ENCODE results near the gene LCP2.
A peak's percentile ranks its signal among the peaks of the same experiment; 100 is the strongest.

LCP2 gene

GRCh38 chr5:170297589-170298462 lies at the start of gene LCP2:
LCP2 (minus strand) TSS chr5:170297777; CDS start chr5:170297611, 166 bp downstream.
- peak; percentile 85 for ATAC-seq

DNA sequence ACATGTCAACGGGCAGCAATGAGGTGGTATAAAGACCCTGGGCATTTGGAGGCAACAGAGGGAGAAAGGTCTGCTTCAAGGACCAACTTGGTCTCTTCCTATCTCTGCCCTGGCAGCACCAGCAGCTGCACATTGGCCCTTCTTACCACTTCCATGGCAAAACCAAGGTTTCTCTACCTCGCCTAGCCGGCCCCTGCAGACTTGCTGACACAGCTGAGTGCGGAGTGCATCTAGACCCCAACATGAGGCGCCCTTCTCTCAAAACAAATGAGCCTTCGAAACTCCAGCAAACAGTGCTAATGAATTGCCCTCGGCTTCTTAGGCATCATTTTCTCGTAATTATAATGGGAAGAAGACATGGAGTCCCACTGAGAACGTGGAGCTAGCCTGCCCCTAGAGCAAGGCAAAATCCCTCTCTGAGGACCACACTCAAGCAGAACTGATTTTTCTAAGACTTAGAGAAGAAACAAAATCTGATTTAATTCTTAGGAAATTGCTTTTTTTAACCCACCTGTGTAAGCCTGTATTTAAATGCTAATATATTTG lies 49.5 kb upstream of the LCP2 start:
- no peak for ATAC-seq

DNA sequence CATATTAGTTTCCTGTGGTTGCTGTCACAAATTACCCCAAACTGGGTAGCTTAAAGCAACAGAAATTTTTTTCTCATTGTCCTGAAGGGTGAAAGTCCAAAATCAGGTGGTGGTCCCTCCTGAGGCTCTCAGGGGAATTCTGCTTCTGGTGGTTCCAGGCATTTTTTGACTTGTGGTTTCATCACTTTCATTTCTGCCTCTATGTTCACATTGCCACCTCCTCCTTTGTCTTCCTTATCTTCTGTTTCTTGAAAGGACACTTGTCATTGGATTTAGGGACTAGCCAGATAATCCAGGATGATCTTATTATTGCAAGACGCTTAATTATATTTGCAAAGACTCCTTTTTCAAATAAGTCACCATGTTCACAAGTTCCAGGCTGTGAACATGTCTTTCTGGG lies 48.4 kb upstream of the LCP2 start:
- no peak for ATAC-seq

GRCh38 chr5:170343177-170343576 lies 45.6 kb upstream of the LCP2 start:
- ATAC-seq = no peak

GRCh38 chr5:170342153-170342725 lies 44.7 kb upstream of the LCP2 start:
- no peak for ATAC-seq

DNA sequence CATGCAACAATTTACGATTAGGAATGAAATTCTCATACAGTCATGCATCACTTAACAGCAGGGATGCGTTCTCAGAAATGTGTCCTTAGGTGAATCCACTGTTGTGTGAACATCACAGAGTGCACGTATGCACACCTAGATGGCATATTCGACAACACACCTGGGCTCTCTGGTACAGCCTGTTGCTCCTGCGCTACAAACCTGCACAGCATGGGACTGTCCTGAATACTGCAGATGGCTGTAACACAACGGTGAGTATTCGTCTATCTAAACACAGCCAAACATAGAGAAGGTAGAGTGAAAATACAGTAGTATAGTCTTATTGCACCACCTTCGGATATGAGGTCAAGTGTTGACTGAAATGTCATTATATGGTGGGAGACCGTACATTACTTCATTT lies 44.0 kb upstream of the LCP2 start:
- no peak for ATAC-seq

DNA sequence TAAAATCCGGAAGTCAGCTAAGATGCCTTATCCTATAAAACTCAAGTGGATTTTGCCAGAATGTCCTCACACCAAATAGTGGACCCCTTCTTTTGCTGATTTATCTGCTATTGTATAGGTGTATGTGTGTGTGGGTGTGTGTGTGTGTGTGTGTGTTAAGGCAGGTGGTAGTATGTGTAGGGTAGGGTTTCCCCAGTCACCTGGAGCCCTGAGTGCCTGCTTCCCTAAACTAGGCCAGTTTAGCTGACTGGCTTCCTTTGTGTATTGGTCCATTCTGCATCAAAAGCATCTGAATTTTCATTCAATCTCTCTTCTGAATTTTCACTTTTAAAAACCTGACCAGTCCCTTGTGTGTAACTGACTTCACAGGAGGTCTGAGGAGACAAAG lies 42.2 kb upstream of the LCP2 start:
- no peak for ATAC-seq

GRCh38 chr5:170338933-170339779 lies 41.6 kb upstream of the LCP2 start:
- ATAC-seq = peak; percentile 70 to 76

- no peak for ATAC-seq
These were observed 40.7 kb upstream of the LCP2 start for GRCh38 chr5:170338291-170338690.

DNA sequence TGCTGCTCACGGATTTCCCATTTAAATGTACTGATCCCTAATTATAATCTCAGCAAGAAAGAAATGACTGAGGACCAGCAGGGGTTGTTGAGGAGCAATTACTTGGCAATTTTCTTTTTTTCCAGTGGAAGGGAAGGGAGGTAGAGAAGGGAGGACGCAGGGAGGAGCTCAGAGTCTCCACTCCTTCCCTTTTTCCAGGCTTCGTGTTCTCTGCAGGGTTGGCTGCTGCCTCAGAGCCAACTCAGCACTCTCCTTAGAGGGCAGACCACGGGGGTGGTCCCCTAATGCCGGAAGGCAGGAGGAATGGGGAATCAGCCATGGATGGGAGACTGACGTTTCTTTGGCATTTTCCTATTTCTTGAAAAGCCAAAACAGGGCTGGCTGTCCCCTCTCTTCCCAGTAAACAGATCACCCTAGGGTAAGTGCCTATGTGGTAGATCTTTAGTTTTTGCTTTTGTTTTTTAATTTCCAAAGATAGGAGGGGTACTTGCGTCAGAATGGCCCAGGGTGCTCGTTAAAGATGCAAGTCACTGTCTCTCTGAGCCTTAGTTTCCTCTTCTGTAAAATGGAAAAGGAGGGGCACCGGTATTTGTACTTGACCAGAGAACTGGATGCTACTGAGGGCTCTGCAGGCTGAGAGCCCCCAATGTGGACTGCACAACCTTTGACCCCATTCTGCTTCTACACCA lies 39.6 kb upstream of the LCP2 start:
- no peak for ATAC-seq

- no peak for ATAC-seq
These were observed 38.5 kb upstream of the LCP2 start for GRCh38 chr5:170336065-170336464.

- ATAC-seq = no peak
These were observed 37.0 kb upstream of the LCP2 start for GRCh38 chr5:170334626-170335025.

- peak; percentile 49 to 53 for ATAC-seq
These were observed 35.8 kb upstream of the LCP2 start for GRCh38 chr5:170333161-170333910.

GRCh38 chr5:170332058-170332457 lies 34.5 kb upstream of the LCP2 start:
- ATAC-seq = no peak

DNA sequence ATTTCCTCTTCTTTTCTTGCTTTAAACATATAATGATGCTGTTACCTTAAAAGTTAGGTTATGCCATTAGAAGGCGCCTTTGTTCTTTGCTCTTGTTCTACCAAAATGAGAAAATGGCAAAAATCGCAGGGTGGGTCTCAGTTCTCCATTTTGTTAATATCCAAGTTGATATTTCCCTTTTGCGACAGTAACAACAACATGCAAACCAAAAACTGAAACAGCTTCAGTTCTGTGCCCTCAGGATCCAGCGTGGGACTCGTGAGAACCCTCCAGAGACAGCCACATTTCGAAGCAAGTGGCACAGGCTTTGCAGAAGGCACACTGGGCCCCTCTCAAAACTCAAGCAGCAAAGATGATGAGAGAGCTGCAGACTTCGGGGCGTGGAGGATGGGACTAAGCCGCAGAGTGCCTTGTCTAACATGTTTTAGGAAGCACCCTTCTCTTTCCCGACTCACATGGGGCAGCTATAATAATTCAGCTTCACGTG lies 33.0 kb upstream of the LCP2 start:
- no peak for ATAC-seq

- no peak for ATAC-seq
These were observed 31.9 kb upstream of the LCP2 start for GRCh38 chr5:170329524-170329923.

DNA sequence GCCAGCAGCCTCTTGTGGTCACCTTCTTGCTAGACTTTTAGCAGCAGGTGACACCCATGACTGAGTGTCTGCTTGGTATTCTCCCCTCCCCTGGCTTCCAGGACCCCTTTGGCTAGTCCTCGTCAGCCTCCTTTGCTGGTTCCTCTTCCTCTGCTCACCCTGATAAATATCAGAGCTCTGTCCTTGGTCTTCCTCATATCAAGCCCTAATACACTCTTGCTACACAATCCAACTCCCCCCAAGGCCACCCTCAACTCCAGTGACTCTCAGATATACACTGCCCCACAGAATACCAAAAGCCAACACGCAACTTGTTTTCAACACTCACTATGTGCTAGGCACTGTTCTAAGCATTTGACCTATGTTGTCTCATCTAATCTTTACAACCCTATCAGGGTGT lies 30.3 kb upstream of the LCP2 start:
- ATAC-seq = no peak

DNA sequence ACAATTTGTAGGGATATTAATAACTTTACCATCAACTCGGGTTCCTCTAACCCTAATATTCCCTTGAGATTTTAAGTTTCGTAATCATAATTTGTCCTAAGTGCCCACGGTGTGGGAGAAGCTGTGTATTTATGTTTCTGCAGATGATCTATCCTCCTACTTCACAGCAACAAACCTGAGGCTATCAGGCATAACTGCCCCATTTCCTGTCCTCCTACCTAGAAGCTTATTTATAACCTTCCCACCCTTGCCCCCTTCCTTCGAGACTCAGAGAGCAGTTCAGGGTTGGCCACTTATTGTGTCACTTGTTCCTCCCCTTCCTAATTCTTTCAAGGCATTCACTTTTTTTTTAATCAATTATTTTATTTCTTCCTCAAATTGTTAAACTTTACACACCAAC lies 29.6 kb upstream of the LCP2 start:
- no peak for ATAC-seq

DNA sequence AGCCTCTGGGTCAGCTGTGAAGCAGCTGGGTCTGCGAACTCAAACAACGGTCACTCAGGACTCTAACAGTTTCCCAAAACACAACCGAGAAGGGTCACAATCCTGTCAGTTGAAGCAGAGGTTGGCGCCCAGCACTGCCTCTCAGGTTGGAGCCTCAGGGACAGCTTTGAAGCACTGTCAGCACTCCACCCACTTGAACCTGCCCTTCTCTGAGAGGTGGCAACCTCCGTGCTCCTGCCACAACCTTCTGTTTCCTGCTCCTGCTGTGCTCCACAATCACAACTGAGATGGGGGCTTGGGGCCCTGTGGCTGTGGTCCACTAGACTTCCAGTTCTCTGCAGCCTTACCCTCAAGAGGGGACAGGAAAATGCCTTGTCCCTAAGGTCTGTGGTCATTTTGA lies 21.7 kb upstream of the LCP2 start:
- ATAC-seq = no peak

- no peak for ATAC-seq
These were observed 19.9 kb upstream of the LCP2 start for GRCh38 chr5:170317499-170317898.

DNA sequence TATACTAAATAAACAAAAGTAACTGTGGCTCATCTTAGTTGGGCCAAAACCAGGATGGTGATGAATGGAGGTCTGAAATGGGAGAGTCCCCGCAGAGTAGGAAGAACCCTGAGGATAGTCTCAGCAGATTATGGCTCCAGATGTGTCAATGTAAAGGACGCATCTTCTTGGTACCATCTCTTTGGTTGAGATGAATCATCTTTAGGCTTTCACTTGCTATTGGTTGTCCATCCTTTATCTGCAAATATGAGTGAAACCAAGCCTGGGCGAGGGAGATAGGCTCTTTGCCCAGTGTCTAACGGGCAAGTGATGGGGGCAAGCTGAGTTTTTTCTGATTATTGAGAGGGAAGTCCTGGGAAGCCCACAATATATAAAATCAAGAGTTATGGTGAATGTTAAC lies 19.4 kb upstream of the LCP2 start:
- ATAC-seq = no peak

GRCh38 chr5:170315154-170315553 lies 17.6 kb upstream of the LCP2 start:
- no peak for ATAC-seq

Data from activated CD4-positive, CD25-positive, alpha-beta regulatory T cell treated with anti-CD3 and anti-CD28 coated beads, Interleukin-2, amount 50 U/mL, for 24 hours (primary cell).